ENCODE results near the gene RRBP1.

The RRBP1 gene

DNA sequence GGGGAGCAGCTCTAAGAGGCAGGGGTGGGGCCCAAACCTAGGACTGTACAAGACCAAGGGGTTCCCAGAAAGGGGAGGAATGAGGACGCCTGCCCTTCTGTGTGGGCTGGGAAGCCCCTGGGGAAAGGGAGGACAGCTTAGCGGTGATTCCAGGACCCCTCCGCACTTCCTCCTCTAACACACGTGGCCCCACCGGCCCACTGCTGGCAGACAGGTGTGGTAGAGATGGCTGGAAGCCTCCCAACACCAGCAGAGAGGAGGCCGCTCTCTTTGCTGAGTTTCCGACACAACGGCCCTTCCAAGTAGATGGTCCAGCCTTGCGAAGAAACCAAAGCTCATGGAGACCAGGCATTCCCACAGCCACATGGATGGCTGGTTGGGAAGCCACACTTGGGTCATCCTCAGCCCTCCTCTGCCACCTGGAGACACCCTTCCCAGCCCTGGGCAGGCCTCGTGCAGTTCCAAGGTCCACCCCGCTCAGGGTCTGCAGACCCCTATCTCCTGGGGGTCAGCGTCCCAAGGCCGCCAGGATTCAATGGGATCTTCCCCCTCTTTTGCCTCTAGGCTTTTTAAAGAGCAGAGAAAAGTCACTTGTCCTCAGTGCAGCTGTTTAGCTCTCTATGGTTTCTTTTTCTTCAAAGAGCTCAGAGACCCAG lies 43.9 kb downstream of the RRBP1 start:
- no peak for DNase-seq (ENCODE audit: low spot score)
- TF ChIP-seq, protein P1, sequence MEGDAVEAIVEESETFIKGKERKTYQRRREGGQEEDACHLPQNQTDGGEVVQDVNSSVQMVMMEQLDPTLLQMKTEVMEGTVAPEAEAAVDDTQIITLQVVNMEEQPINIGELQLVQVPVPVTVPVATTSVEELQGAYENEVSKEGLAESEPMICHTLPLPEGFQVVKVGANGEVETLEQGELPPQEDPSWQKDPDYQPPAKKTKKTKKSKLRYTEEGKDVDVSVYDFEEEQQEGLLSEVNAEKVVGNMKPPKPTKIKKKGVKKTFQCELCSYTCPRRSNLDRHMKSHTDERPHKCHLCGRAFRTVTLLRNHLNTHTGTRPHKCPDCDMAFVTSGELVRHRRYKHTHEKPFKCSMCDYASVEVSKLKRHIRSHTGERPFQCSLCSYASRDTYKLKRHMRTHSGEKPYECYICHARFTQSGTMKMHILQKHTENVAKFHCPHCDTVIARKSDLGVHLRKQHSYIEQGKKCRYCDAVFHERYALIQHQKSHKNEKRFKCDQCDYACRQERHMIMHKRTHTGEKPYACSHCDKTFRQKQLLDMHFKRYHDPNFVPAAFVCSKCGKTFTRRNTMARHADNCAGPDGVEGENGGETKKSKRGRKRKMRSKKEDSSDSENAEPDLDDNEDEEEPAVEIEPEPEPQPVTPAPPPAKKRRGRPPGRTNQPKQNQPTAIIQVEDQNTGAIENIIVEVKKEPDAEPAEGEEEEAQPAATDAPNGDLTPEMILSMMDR (IDR thresholded peaks at IDR 0.05; ENCODE audit: extremely low read depth, missing control alignments) = no peak

DNA sequence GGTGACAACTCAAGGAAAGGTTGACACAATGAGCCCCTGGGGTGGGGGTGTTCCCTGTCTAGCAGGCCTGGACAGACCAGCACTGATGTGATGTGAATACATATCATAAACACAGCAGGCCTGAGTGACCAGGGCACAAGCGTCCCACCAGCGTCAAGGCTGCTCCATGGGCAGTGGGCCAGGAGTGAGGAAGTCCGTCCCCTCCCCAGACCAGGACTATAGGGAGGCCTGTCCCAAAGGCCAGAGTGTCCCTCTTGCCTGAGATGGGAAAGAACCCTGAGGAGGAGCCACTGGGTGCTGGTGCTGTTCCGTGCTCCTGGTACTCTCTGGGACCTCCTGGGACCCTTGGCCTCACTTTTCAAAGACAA lies 44.6 kb downstream of the RRBP1 start:
- no peak for DNase-seq (ENCODE audit: low spot score)
- TF ChIP-seq, protein P1 (IDR thresholded peaks at IDR 0.05; ENCODE audit: extremely low read depth, missing control alignments) = no peak

DNA sequence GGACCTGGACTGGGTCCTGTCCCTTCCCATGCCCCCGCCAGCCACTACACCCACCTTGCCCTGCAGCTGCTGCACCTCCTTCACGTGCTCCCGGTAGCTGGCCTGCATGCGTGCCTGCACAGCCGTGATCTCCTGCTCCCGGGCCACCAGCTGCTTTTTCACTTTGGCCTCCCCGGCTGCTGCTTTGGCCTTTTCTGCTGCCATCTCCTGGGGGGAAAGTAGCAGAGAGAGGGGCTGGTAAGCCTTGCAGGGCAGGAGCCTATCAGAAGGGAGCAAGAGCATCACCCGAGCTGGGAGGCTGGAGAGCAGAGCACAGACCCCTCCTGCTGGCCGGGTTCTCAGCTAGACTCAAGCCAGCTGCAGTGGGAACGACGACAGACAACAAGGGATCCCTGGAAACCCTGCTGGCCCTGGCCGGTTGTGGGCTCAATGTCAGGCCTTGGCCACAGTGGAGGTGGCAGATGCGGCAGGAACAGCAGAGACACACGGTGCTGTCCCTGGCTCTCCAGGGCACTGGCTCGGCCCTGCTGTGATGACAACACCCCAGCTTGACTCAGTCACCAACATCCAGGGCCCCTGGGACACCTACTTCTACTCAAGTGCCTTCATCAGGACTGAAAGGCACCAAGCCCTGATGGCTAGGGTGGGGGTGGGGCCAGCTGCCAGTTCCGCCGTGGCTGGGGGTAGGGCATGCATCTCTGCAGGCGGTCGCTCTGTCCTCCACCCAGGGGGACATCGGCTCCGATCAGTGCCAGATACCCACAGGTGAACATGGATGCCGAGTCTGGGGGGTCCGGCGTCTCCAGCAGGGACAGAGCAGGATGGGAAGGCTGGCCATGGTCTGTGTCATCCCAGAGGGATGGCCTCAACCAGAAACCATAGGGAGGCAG lies 45.3 kb downstream of the RRBP1 start:
- TF ChIP-seq, protein P1 (IDR thresholded peaks at IDR 0.05; ENCODE audit: extremely low read depth, missing control alignments) = no peak

DNA sequence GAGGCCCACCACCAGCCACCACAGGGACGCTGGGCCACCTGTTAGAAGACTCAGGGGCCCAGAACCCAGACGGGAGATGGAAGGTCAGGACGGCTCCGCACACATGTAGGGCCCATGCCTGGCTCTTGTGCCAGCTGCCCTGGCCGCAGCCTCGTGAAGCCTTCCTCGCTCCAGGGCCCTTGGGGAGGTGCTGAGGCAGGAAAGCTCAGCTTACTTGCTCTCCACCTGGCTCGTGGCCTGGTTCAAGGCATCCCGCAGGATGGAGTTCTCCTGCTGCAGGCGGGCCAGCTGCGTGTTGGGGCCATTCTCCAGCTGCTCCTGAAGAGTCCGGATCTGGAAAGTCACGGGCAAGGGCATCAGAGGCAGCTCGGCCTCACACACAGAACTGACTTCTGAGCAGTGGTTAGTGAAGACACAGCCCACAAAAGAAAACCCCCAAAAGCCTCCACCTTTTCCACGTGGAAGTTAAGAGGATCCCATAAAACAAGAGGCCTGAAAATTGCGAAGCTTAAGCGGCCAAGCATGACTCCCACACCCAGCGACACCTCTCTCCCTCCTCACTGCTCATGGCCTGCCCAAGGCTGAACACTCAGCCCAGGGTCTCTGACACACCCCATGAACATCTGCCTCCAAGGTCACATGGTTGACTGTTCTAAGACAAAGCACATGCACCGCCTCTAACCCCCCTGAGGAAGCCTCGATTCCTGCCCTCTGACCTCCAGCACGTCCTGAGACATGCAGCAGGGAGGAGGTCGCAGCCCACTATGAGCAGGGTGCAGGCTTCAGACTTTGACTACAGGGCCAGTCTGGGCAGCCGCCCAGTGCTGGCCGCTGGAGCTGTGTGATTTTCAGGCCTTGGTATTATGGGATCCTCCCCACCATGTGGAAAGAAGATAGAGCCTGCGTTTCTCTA lies 46.5 kb downstream of the RRBP1 start:
- TF ChIP-seq, protein P1 (IDR thresholded peaks at IDR 0.05; ENCODE audit: extremely low read depth, missing control alignments) = no peak
- no peak for DNase-seq (ENCODE audit: low spot score)

More for the DNA sequence above, 45.3 kb downstream of the RRBP1 start:
- no peak for DNase-seq (ENCODE audit: low spot score)

DNA sequence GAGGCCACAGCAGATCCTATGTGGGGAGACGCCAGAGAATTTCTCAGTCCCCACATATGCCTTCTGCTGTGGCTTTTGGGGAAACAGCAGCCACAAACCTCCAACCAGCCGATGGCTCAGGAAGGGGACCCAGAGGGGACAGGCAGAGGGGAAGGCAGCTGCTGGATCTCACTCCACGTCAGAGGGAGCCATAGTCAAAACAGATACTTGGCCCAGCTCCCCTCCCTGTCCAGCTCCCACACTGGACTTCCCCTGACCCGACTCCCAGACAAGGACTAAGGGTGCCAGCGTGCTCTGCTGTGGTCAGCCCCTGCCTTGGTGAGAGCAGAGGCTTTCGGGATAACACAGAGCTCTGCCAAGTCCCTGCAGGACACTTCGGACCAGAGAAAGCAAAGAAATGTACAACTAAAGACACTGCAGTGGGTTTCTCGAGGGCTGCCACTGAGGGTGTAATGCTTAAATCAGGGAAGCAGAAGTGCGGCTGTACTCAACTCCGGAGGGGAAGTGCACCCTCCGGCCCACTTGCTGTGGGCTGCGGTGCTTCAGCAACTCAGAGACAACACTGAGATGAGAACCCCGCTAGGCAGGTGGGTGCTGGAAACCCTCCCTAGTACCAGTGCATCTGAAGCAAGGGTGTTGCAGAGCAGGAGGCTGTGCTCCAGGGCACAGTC lies 47.2 kb downstream of the RRBP1 start:
- no peak for DNase-seq (ENCODE audit: low spot score)
- TF ChIP-seq, protein P1 (IDR thresholded peaks at IDR 0.05; ENCODE audit: extremely low read depth, missing control alignments) = no peak

DNA sequence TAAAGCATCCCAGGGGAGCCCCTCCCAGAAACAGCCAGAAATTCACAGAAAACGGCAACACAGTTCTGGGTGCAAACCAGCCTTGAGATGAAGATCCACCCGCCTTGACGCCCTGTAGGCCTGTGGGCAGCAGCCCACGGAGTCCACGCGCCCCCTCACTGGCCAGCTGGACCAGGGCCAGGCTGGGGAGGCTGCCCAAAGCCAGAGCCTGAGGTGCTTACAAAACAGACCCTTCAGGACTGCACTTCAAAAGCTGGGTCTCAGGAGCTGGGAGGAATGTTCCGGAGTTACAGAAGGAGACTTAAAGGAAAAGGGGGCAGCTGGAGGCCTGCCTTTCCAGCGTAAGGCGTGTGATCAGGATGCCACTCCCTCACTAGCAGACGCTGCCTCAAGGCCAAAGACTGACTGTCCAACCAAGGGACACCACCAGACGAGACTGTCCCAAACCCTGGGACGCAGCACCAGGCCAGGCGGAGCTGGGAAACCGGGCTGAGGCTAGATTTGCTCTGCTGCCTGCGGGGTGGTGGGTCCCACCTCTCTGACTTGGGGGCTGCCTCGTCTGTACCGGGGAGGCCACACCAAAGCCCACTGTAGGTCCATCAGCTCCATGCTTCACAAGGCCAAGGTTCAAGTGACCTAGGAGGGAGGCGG lies 48.1 kb downstream of the RRBP1 start:
- TF ChIP-seq, protein P1 (IDR thresholded peaks at IDR 0.05; ENCODE audit: extremely low read depth, missing control alignments) = no peak
- DNase-seq (ENCODE audit: low spot score) = no peak
